Parathyroid adenoma (tissue), 2 donors: ENCODE results near the gene CHD3.

Experiments
- H2AFZ ChIP-seq: fragments of 300-600 bp; sonication (generic); one replicate; pipeline ENCODE4 v1.7.0; 2017; ENCODE audit warnings: antibody characterized with exemption, mild to moderate bottlenecking
- H3K27ac ChIP-seq: fragments of 300-600 bp; sonication (generic); one replicate; pipeline ENCODE4 v1.7.0; 2017
- H3K27me3 ChIP-seq: fragments of 300-600 bp; sonication (generic); one replicate; pipeline ENCODE4 v1.7.0; 2017; ENCODE audit warnings: low read length; ENCODE audit not compliant: control insufficient read depth, insufficient read depth
- H3K36me3 ChIP-seq: fragments of 300-600 bp; sonication (generic); one replicate; pipeline ENCODE4 v1.7.0; 2017; ENCODE audit warnings: low read length; ENCODE audit not compliant: control insufficient read depth, insufficient read depth
- H3K4me1 ChIP-seq: fragments of 300-600 bp; sonication (generic); one replicate; pipeline ENCODE4 v1.7.0; 2017; ENCODE audit warnings: control low read depth
- H3K4me2 ChIP-seq: fragments of 300-600 bp; sonication (generic); one replicate; pipeline ENCODE4 v1.7.0; 2017; ENCODE audit warnings: low read length
- H3K4me3 ChIP-seq: fragments of 300-600 bp; sonication (generic); one replicate; pipeline ENCODE4 v1.7.0; 2017; ENCODE audit warnings: low read depth, low read length
- H3K79me2 ChIP-seq: fragments of 300-600 bp; sonication (generic); one replicate; pipeline ENCODE4 v1.7.0; 2017; ENCODE audit warnings: control low read depth
- H3K9ac ChIP-seq: fragments of 300-600 bp; sonication (generic); one replicate; pipeline ENCODE4 v1.7.0; 2017; ENCODE audit warnings: mild to moderate bottlenecking
- H3K9me3 ChIP-seq: fragments of 300-600 bp; sonication (generic); one replicate; pipeline ENCODE4 v1.7.0; 2017; ENCODE audit warnings: low read length; ENCODE audit not compliant: control insufficient read depth
- TF ChIP-seq, protein P1 (sequence below): fragments of 300-600 bp; sonication (generic); IDR thresholded peaks from one replicate; pipeline ENCODE4 v1.7.0; 2017; ENCODE audit warnings: antibody characterized with exemption, mild to moderate bottlenecking
- donor health status: primary hyperparathyroidism.

Gene CHD3

DNA sequence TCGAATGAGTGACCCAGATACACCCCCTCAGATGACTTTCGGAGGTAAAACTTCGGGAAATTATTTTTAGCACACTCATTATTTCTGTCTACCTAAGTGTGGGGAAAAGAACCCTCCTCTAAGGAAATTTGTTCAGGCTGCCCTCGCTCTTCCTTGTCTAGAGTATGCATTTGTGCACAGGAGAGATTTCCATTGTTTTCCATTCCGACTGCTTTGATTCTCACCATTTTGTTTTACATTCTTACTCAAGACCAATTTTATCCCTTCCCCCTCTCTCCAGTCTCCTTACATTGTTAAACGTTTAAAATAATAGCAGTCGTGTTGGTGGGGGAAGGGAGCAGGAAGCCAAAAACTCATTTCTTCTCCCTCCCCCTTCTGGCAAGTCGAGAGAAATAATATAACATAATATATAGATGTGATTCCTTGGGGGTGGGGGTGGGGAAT, 1.5 kb upstream of the CHD3 start:
- H3K79me2 ChIP-seq = peaks cover 5% of the 10 kb centered on the region
- no peaks in the 10 kb centered on the region for H3K27me3 ChIP-seq
- H3K4me2 ChIP-seq = peak overlapping the region; percentile 99
- H3K9ac ChIP-seq = no peak overlapping the region
- H3K27ac ChIP-seq = peak overlapping the region; percentile 85
- H3K4me3 ChIP-seq = peak overlapping the region; percentile 81
- TF ChIP-seq, protein P1, sequence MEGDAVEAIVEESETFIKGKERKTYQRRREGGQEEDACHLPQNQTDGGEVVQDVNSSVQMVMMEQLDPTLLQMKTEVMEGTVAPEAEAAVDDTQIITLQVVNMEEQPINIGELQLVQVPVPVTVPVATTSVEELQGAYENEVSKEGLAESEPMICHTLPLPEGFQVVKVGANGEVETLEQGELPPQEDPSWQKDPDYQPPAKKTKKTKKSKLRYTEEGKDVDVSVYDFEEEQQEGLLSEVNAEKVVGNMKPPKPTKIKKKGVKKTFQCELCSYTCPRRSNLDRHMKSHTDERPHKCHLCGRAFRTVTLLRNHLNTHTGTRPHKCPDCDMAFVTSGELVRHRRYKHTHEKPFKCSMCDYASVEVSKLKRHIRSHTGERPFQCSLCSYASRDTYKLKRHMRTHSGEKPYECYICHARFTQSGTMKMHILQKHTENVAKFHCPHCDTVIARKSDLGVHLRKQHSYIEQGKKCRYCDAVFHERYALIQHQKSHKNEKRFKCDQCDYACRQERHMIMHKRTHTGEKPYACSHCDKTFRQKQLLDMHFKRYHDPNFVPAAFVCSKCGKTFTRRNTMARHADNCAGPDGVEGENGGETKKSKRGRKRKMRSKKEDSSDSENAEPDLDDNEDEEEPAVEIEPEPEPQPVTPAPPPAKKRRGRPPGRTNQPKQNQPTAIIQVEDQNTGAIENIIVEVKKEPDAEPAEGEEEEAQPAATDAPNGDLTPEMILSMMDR = no peak
- no peaks in the 10 kb centered on the region for H3K9me3 ChIP-seq
- H3K4me1 ChIP-seq = peaks cover 32% of the 10 kb centered on the region
- no peaks in the 10 kb centered on the region for H3K36me3 ChIP-seq
- H2AFZ ChIP-seq = peak overlapping the region; percentile 68

DNA sequence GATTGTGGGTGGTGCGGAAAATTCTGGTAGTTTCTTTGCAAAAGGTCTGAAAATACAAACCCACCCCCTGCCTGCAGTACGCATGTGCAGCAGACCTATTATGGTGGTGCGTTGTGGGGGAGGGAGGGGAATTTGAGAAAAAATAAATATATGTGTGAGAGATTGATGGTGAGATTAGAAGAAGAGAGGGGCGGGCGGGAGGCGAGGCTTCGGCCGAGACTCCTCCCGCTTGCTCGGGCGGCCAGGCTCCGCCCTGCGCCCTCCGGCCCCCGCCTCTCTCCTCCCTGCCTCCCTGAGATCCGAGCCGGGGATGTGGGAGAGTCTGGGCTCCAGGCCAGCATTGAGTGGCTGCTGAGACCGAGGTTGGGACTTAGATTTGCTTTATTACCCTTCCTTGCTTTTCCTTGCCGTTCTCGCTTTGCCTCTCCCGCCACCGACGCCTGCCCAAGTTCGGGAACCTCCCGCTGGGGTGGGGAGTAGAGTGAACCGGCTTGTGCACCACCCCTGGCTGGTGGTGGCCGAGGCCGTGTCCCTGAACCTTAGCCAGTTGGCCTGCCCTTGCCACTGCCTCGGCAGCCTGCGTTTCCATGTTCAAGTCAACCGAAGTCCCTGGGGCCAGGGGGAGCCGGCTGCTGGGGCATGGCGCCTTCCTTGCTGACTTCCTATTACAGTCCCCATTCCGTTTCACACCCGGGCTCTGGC, 956 bp upstream of the CHD3 start:
- Histone ChIP-seq H3K36me3 (no peaks in the 10 kb centered on the region), H3K79me2 (peaks cover 5% of the 10 kb centered on the region), H3K27me3 (no peaks in the 10 kb centered on the region), H3K4me2 (peak overlapping the region; percentile 99), H3K9ac (no peak overlapping the region), H2AFZ (peak overlapping the region; percentile 68), H3K4me3 (peak overlapping the region; percentile 81), H3K4me1 (peaks cover 28% of the 10 kb centered on the region), H3K27ac (peak overlapping the region; percentile 85), H3K9me3 (no peaks in the 10 kb centered on the region)
- TF ChIP-seq, protein P1 = no peak

DNA sequence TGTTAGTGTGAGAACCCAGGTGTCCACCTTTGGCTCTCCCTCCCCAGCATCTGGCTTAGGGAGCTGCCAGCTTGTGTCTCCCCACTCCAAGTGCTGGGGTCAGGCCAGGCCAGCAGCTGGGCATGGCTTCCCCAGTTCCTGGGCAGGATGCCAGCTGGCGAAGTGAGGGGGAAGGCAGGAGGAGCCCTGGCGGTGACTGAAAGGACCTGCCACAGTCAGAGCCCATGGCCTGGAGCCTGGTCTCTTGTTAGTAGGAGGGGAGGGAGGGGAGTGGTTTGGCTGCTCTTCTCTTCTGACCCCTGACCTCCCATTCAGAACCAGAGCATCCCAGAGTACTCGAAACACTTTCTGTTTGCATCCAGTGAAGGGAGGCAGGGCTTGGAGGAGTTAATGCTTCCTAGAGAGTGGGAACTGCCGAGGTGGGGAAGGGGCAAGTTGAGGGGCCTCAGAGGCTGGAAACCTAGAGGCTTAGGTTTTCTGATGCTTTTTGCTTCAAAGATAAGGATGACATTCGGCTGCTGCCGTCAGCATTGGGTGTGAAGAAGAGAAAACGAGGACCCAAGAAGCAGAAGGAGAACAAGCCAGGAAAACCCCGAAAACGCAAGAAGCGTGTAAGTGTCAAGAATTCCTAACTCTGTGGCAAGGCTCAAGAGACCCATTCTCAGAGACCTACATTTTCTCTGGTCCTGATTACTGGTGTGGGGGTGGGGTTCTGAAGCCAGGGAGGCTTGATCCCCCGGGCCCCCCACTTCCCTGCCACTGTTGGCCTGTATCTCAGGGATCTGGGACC, 772 bp downstream of the CHD3 start:
- Histone ChIP-seq H3K9ac (no peak overlapping the region), H2AFZ (no peak overlapping the region), H3K27ac (peak overlapping the region; percentile 85), H3K9me3 (no peaks in the 10 kb centered on the region), H3K36me3 (no peaks in the 10 kb centered on the region), H3K27me3 (no peaks in the 10 kb centered on the region), H3K79me2 (peaks cover 5% of the 10 kb centered on the region), H3K4me3 (peak overlapping the region; percentile 25), H3K4me2 (peak overlapping the region; percentile 99), H3K4me1 (peaks cover 24% of the 10 kb centered on the region)
- TF ChIP-seq, protein P1 = peak; percentile 69

DNA sequence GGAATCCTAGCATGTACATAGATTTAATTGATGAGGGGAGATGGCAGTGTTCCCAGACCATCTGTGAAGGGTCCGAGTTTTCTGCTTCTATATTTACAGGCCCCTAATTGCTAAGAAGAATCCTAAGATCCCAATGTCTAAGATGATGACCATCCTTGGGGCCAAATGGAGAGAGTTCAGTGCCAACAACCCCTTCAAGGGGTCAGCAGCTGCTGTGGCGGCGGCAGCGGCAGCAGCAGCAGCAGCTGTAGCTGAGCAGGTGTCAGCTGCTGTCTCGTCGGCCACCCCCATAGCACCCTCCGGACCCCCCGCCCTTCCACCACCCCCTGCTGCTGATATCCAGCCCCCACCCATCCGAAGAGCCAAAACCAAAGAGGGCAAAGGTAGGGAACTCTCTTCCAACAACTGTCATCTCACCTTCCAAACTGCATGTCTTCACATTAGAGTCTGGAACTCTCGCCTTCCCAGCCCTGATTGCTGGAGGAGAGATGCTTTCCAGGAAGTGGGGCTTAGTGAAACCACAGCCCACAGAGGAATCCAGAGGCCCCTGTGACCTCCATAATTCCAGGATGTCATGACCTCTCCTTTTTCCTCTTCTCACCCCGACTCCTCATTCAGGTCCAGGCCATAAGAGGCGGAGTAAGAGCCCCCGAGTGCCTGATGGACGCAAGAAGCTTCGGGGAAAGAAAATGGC, 4.7 kb downstream of the CHD3 start:
- no peak overlapping the region for H3K27ac ChIP-seq
- no peak overlapping the region for H3K9ac ChIP-seq
- H3K27me3 ChIP-seq = no peaks in the 10 kb centered on the region
- peaks cover 13% of the 10 kb centered on the region for H3K79me2 ChIP-seq
- H3K4me3 ChIP-seq = no peak overlapping the region
- no peak overlapping the region for H2AFZ ChIP-seq
- H3K4me2 ChIP-seq = no peak overlapping the region
- H3K4me1 ChIP-seq = peaks cover 30% of the 10 kb centered on the region
- TF ChIP-seq, protein P1 = no peak
- no peaks in the 10 kb centered on the region for H3K9me3 ChIP-seq
- no peaks in the 10 kb centered on the region for H3K36me3 ChIP-seq
